Measurements from ENCODE around the gene PGLYRP2.
A peak's percentile ranks its signal among the peaks of the same experiment; 100 is the strongest.

Gene PGLYRP2

GRCh38 chr19:15448044-15448777, 31.1 kb downstream of the PGLYRP2 start:
- Histone ChIP-seq H3K36me3 (ENCODE audit: control insufficient read depth, insufficient read depth, low read length) (no peaks in the 10 kb centered on the region), H3K4me1 (ENCODE audit: control insufficient read depth, insufficient read depth, low read length) (peaks cover 9% of the 10 kb centered on the region), H3K9ac (ENCODE audit: low read length) (no peak overlapping the region), H3K4me3 (ENCODE audit: low read length) (peak overlapping the region; percentile 75), H3K27me3 (ENCODE audit: control insufficient read depth, insufficient read depth, low read length) (no peaks in the 10 kb centered on the region), H3K27ac (ENCODE audit: low read depth, low read length) (no peak overlapping the region)

- H3K36me3 ChIP-seq (ENCODE audit: control insufficient read depth, insufficient read depth, low read length): no peaks in the 10 kb centered on the region
Measured at GRCh38 chr19:15447057-15447456, 32.2 kb downstream of the PGLYRP2 start.

GRCh38 chr19:15445807-15446376, 33.4 kb downstream of the PGLYRP2 start:
- Histone ChIP-seq H3K9ac (ENCODE audit: low read length) (no peak overlapping the region), H3K36me3 (ENCODE audit: control insufficient read depth, insufficient read depth, low read length) (no peaks in the 10 kb centered on the region), H3K27ac (ENCODE audit: low read depth, low read length) (no peak overlapping the region), H3K27me3 (ENCODE audit: control insufficient read depth, insufficient read depth, low read length) (no peaks in the 10 kb centered on the region), H3K4me1 (ENCODE audit: control insufficient read depth, insufficient read depth, low read length) (peaks cover 4% of the 10 kb centered on the region), H3K4me3 (ENCODE audit: low read length) (no peak overlapping the region)

More at GRCh38 chr19:15447057-15447456, 32.2 kb downstream of the PGLYRP2 start:
- Histone ChIP-seq H3K27me3 (ENCODE audit: control insufficient read depth, insufficient read depth, low read length) (no peaks in the 10 kb centered on the region), H3K4me1 (ENCODE audit: control insufficient read depth, insufficient read depth, low read length) (peaks cover 4% of the 10 kb centered on the region), H3K27ac (ENCODE audit: low read depth, low read length) (no peak overlapping the region), H3K4me3 (ENCODE audit: low read length) (no peak overlapping the region), H3K9ac (ENCODE audit: low read length) (no peak overlapping the region)

DNA sequence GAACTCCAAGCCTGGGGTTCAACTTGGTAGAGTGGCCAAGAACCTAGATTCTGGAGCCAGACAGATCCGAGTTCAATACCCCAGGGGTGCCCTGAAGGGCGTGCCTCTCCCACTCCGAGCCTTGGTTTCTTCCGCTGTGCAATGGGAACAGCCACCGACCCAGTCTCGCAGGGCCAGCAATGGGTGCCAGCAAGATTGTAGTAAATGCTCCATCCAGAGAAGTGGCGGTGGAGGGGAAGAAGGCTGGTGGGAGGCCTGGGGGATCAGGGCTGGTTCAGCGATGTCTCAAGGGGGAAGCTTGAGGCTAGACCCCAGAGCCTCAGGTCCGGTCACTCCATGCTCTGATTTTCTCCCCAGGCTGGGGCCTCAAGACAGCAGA, 34.1 kb downstream of the PGLYRP2 start:
- H3K4me3 ChIP-seq (ENCODE audit: low read length): no peak overlapping the region
- H3K27me3 ChIP-seq (ENCODE audit: control insufficient read depth, insufficient read depth, low read length): no peaks in the 10 kb centered on the region
- no peak overlapping the region for H3K9ac ChIP-seq (ENCODE audit: low read length)
- no peaks in the 10 kb centered on the region for H3K36me3 ChIP-seq (ENCODE audit: control insufficient read depth, insufficient read depth, low read length)
- H3K4me1 ChIP-seq (ENCODE audit: control insufficient read depth, insufficient read depth, low read length): peaks cover 4% of the 10 kb centered on the region
- H3K27ac ChIP-seq (ENCODE audit: low read depth, low read length): no peak overlapping the region

- H3K4me3 ChIP-seq (ENCODE audit: low read length): no peak overlapping the region
- no peaks in the 10 kb centered on the region for H3K36me3 ChIP-seq (ENCODE audit: control insufficient read depth, insufficient read depth, low read length)
- peaks cover 4% of the 10 kb centered on the region for H3K4me1 ChIP-seq (ENCODE audit: control insufficient read depth, insufficient read depth, low read length)
- no peak overlapping the region for H3K9ac ChIP-seq (ENCODE audit: low read length)
- no peak overlapping the region for H3K27ac ChIP-seq (ENCODE audit: low read depth, low read length)
- no peaks in the 10 kb centered on the region for H3K27me3 ChIP-seq (ENCODE audit: control insufficient read depth, insufficient read depth, low read length)
Measured at GRCh38 chr19:15444505-15445226, 34.6 kb downstream of the PGLYRP2 start.

GRCh38 chr19:15443838-15444237, 35.5 kb downstream of the PGLYRP2 start:
- Histone ChIP-seq H3K27me3 (ENCODE audit: control insufficient read depth, insufficient read depth, low read length) (no peaks in the 10 kb centered on the region), H3K27ac (ENCODE audit: low read depth, low read length) (no peak overlapping the region), H3K36me3 (ENCODE audit: control insufficient read depth, insufficient read depth, low read length) (peaks cover 3% of the 10 kb centered on the region), H3K4me1 (ENCODE audit: control insufficient read depth, insufficient read depth, low read length) (peaks cover 1% of the 10 kb centered on the region), H3K4me3 (ENCODE audit: low read length) (no peak overlapping the region), H3K9ac (ENCODE audit: low read length) (no peak overlapping the region)

- H3K27me3 ChIP-seq (ENCODE audit: control insufficient read depth, insufficient read depth, low read length): no peaks in the 10 kb centered on the region
- H3K27ac ChIP-seq (ENCODE audit: low read depth, low read length): no peak overlapping the region
Measured at GRCh38 chr19:15443325-15443724, 36.0 kb downstream of the PGLYRP2 start.

GRCh38 chr19:15442142-15442920, 37.0 kb downstream of the PGLYRP2 start:
- Histone ChIP-seq H3K9ac (ENCODE audit: low read length) (no peak overlapping the region), H3K4me3 (ENCODE audit: low read length) (no peak overlapping the region), H3K27ac (ENCODE audit: low read depth, low read length) (no peak overlapping the region), H3K27me3 (ENCODE audit: control insufficient read depth, insufficient read depth, low read length) (no peaks in the 10 kb centered on the region), H3K36me3 (ENCODE audit: control insufficient read depth, insufficient read depth, low read length) (peaks cover 3% of the 10 kb centered on the region), H3K4me1 (ENCODE audit: control insufficient read depth, insufficient read depth, low read length) (peaks cover 4% of the 10 kb centered on the region)

More at GRCh38 chr19:15443325-15443724, 36.0 kb downstream of the PGLYRP2 start:
- H3K4me3 ChIP-seq (ENCODE audit: low read length): no peak overlapping the region
- H3K36me3 ChIP-seq (ENCODE audit: control insufficient read depth, insufficient read depth, low read length): peaks cover 3% of the 10 kb centered on the region
- no peak overlapping the region for H3K9ac ChIP-seq (ENCODE audit: low read length)
- H3K4me1 ChIP-seq (ENCODE audit: control insufficient read depth, insufficient read depth, low read length): no peaks in the 10 kb centered on the region

- Histone ChIP-seq H3K27me3 (ENCODE audit: control insufficient read depth, insufficient read depth, low read length) (no peaks in the 10 kb centered on the region), H3K4me3 (ENCODE audit: low read length) (no peak overlapping the region), H3K4me1 (ENCODE audit: control insufficient read depth, insufficient read depth, low read length) (peaks cover 4% of the 10 kb centered on the region), H3K9ac (ENCODE audit: low read length) (no peak overlapping the region), H3K36me3 (ENCODE audit: control insufficient read depth, insufficient read depth, low read length) (peaks cover 3% of the 10 kb centered on the region), H3K27ac (ENCODE audit: low read depth, low read length) (no peak overlapping the region)
Measured at GRCh38 chr19:15441317-15441716, 38.0 kb downstream of the PGLYRP2 start.

- Histone ChIP-seq H3K36me3 (ENCODE audit: control insufficient read depth, insufficient read depth, low read length) (peaks cover 3% of the 10 kb centered on the region), H3K4me1 (ENCODE audit: control insufficient read depth, insufficient read depth, low read length) (peaks cover 4% of the 10 kb centered on the region), H3K27ac (ENCODE audit: low read depth, low read length) (no peak overlapping the region), H3K27me3 (ENCODE audit: control insufficient read depth, insufficient read depth, low read length) (no peaks in the 10 kb centered on the region), H3K4me3 (ENCODE audit: low read length) (no peak overlapping the region), H3K9ac (ENCODE audit: low read length) (no peak overlapping the region)
Measured at GRCh38 chr19:15439821-15440641, 39.3 kb downstream of the PGLYRP2 start.

DNA sequence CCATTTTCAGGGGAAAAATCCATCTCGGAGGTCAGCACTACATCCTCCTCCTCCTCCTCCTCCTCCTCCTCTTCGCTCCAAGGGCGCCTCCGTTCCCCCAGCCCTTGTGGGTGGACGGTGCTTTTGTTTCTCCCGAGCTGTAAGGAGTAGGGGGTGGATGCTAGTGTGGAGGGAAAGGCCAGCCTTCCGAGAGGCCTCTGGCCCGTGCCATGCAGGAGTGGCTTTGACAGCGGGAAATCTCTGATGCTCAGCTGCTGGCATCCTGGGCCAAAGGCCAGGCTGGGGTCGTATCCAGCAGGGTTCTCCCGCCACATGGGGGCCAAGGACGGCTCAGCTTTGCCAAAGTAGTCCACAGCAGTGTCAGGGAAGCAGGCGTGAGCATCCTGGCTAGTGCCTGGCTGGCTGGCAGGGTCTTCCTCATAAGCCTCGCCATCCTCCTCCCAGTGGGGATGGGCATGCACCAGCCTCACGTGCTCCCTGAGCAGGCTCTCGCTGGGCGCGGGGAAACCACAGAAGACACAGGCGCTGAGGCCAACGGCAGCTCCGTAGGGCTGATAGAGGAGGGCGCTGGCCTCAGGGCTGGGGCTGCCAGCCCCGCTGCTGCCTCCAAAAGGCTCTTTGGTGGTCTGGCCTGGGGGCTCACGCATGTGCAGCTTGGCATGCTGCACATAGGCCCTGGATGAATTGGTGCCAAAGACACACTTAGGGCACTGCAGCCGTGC, 40.1 kb downstream of the PGLYRP2 start:
- Histone ChIP-seq H3K4me1 (ENCODE audit: control insufficient read depth, insufficient read depth, low read length) (peaks cover 4% of the 10 kb centered on the region), H3K27ac (ENCODE audit: low read depth, low read length) (no peak overlapping the region), H3K4me3 (ENCODE audit: low read length) (no peak overlapping the region), H3K27me3 (ENCODE audit: control insufficient read depth, insufficient read depth, low read length) (no peaks in the 10 kb centered on the region), H3K9ac (ENCODE audit: low read length) (no peak overlapping the region), H3K36me3 (ENCODE audit: control insufficient read depth, insufficient read depth, low read length) (peaks cover 3% of the 10 kb centered on the region)

All from rectal smooth muscle tissue (tissue), 1 donor.